Stimulated activated CD4-positive, alpha-beta T cell treated with anti-CD3 and anti-CD28 coated beads, Interleukin-2, amount 100 ng/mL, for 24 hours (primary cell): Measurements from ENCODE around the gene RHOF.
"Not testable (repeated sequence)": the region's sequence is repeated elsewhere in the genome, so short reads cannot be mapped to it uniquely, and the experiment has no call there.

Source experiments
- DNase-seq, 2 donors: peaks; one replicate each; pipeline ENCODE4 v3.0.0-alpha.2; 2020

Gene RHOF

GRCh38 chr12:121791671-121792551 lies 1.6 kb downstream of the RHOF start:
- peak in 1 of 2 donors; percentile 59 for DNase-seq

GRCh38 chr12:121790785-121791184 lies 2.7 kb downstream of the RHOF start:
- DNase-seq: not testable (repeated sequence)

DNA sequence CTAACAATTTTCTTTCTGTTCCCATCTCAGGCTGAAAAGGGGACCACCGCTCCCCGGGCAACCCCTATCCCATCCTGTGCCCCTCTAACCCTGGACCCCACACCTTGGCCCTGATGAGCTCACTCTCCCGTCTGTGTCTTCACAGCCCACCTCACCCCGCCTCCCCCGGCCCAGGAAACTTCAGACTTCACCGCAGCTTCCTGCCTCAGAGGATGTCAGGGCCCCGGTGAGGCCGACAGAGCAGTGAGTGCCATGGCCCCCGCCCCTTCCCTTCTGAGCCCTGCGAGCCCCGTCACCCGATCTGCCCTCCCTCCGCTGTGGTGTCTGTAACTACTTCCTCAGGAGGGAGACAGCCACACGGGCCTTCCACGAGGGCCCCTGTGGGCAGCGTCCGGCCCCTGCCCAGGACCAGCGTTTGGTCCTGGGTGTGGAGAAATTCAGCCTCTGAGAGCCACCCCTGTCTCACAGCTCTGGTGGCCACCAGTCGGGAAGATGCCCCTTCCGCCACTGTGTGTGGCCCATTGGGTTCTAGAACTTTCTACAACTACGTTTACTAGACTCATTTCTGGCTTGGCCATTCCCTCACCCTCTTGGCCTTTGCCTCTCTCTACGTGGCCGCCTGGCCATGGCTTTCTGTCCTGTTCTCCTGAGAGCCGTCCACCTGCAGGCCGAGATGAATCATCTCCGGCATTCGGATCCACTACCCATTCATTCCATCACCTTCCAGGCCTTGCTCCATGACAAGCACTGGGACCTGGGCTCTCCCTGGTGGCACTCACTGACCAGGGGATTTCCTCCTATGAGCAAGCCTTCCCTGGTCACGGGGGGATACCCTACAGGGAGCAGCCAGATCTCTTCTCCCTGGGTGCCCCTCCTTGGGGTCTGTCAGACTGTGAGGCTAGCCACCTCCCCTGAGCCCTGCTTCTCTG lies 3.4 kb downstream of the RHOF start:
- peak; percentile 91 to 93 for DNase-seq

GRCh38 chr12:121789233-121789781 lies 4.2 kb downstream of the RHOF start:
- peak; percentile 54 to 64 for DNase-seq

DNA sequence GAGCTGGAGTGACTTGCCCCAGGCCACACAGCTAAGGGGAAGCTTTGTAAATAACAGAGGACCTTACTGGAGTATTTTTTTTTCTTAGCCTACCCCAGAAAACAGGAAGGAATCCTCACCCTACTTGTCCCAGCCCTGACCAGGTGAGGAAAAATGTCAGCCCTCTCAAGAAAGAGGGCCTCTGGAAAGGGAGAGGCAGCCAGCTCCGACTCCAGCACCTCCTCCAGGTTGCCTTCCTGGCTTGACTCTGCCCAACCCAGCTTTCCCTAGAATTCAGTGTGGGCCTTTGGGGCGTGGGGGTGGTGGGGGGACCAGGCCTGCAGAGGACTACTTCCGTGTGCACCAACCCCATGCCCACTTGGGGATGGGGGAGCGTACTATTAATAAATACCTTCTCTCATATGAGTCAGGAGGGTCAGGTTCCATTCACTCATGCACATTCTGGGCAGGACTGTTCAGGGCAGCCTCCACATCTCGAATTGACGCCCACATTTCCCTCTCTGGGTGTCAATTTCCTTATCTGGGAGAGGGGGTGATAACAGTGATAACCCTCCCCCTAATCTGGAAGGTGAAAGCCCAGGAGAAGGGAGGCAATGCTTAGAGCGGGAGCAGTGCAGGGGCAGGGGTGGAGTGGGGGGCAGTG lies 5.2 kb downstream of the RHOF start:
- peak in 1 of 2 donors; percentile 33 for DNase-seq

GRCh38 chr12:121787063-121788025 lies 6.1 kb downstream of the RHOF start:
- DNase-seq: peak in 1 of 2 donors; percentile 42

- peak; percentile 53 to 56 for DNase-seq
Observed at GRCh38 chr12:121786440-121786825, 7.1 kb downstream of the RHOF start.

GRCh38 chr12:121784460-121784859 lies 9.0 kb downstream of the RHOF start:
- no peak for DNase-seq

- no peak for DNase-seq
Observed at GRCh38 chr12:121783766-121784165, 9.7 kb downstream of the RHOF start.

- peak; percentile 72 to 73 for DNase-seq
Observed at GRCh38 chr12:121781998-121782979, 11.2 kb downstream of the RHOF start.

- no peak for DNase-seq
Observed at GRCh38 chr12:121781484-121781997, 11.9 kb downstream of the RHOF start.

- DNase-seq: no peak
Observed at GRCh38 chr12:121780429-121780828, 13.1 kb downstream of the RHOF start.

- no peak for DNase-seq
Observed at GRCh38 chr12:121779422-121779895, 14.0 kb downstream of the RHOF start.

GRCh38 chr12:121778567-121779421 lies 14.7 kb downstream of the RHOF start:
- DNase-seq: no peak

DNA sequence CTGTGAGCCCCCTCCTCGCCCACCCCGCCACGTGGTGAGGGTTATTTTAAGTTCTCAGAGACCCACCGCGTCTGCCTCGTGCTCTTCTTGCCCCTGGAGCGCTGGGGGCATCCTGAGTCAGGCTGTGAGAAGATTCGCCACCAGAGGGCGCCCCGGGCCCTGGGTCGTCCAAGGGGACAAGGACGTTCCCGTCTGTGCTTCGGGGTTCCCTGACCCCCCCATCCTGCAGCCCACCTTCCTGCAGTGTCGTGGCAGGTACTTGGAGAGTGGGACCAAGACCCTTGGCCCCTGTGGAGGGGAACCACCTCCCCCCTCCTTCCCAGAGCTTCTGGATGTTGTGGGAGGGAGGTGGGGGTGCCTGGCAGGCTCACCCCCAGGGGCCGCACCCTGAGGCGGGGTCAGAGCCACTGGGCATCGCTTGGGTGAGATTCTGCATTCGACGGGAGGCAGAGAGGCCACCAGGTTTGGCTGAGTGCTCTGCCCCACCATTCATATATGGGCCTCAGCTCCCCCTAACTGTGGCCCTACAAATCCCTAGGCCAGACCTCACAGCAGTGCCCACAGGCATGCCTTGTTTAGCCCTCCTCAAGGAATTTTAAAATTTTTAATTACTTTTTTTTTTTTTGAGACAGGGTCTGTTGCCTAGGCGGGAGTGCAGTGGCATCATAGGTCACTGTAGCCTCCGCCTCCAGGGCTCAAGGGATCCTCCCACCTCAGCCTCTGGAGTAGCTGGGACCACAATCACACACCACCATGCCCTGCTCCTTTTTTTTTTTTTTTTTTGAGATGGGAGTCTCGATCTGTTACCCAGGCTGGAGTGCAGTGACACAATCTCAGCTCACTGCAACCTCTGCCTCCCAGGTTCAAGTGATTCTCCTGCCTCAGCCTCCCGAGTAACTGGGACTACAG lies 17.0 kb downstream of the RHOF start:
- peak; percentile 97 for DNase-seq

DNA sequence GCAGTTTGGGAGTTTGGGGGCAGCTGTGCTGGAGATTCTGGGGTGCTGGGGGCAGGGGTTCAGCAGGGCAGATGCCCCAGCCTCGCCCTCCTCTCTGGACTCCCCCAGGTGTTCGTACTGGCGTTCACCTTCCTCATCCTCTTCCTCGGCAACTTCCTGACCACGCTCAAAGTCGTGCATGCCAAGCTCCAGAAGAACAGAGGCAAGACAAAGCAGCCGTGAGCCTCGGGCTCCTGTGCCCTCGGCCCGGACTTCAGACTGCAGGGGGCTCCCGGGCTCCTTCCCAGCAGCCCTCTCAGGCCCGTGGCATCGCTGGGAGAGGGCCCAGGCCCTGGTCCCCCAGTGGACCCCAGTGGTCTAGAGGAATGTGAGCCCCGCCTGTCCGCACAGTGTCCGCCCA lies 18.0 kb downstream of the RHOF start:
- no peak for DNase-seq

DNA sequence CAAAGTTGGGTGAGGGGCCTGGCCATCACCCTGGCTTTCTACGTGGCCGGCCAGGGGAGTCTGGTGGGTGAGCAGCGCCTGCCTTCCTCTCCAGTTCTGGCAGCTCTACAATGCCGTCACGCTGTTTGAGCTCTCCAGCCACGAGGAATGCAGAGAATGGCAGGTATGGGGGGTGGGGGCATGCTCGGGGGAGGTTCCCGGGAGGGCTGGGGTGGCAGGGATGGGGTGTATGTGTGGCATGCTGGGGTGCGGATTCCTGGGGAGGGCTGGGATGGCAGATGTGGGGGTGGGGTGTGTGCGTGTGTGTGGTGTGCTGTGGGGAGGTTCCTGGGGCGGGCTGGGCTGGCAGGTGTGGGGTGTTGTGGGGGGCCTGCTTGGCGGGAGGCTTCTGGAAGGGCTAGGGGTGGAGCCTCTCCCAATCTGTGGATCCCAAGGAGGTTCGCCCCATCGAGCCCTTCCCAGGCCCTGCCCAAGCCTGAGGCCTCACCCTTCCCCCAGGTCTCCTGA lies 18.5 kb downstream of the RHOF start:
- no peak for DNase-seq
